D721Med (cell line): ENCODE results near the gene CTNNBL1.
"Not testable (repeated sequence)": the region's sequence is repeated elsewhere in the genome, so short reads cannot be mapped to it uniquely, and the experiment has no call there.

Experiments
- DNase-seq: peaks from one replicate; pipeline ENCODE4 v3.0.0; 2011; ENCODE audit warnings: low spot score; ENCODE audit not compliant: insufficient read length
- FAIRE-seq: peaks from 2 replicates; lab custom pipeline; 2011; peaks lifted over from hg19 to GRCh38; lab: Jason Lieb, UNC
- CTCF ChIP-seq: IDR thresholded peaks from 2 replicates; pipeline ENCODE4 v1.5.1; 2012; ENCODE audit warnings: mild to moderate bottlenecking, control low read depth; ENCODE audit not compliant: insufficient read depth; ENCODE audit errors: missing control alignments

Gene CTNNBL1

GRCh38 chr20:37692459-37693166 is 1.2 kb upstream of the CTNNBL1 start:
- TF ChIP-seq CTCF = no peak
- DNase-seq = no peak
- FAIRE-seq = no peak

- no peak for FAIRE-seq
- DNase-seq = no peak
- TF ChIP-seq CTCF = no peak
Observed at GRCh38 chr20:37693242-37693634, 592 bp upstream of the CTNNBL1 start.

- FAIRE-seq = no peak
- no peak for DNase-seq
- TF ChIP-seq CTCF = no peak
Observed at GRCh38 chr20:37695684-37696342, 2.0 kb downstream of the CTNNBL1 start.

- no peak for TF ChIP-seq CTCF
- FAIRE-seq = no peak
Observed at GRCh38 chr20:37697314-37697713, 3.5 kb downstream of the CTNNBL1 start.

GRCh38 chr20:37699202-37699601 is 5.4 kb downstream of the CTNNBL1 start:
- DNase-seq (no peak), FAIRE-seq (no peak)
- TF ChIP-seq CTCF = no peak

More at GRCh38 chr20:37697314-37697713, 3.5 kb downstream of the CTNNBL1 start:
- no peak for DNase-seq

- FAIRE-seq (no peak), DNase-seq (no peak)
- no peak for TF ChIP-seq CTCF
Observed at GRCh38 chr20:37700301-37700700, 6.5 kb downstream of the CTNNBL1 start.

GRCh38 chr20:37701676-37702075 is 7.8 kb downstream of the CTNNBL1 start:
- not testable (repeated sequence) for DNase-seq, FAIRE-seq
